Measurements from ENCODE around the gene MYO5B. TPM values are rescaled to one million over a fixed set of nuclear protein-coding genes. Genes with fewer than 3 reads are reported as not detected.
"Not testable (repeated sequence)": the region's sequence is repeated elsewhere in the genome, so short reads cannot be mapped to it uniquely, and the experiment has no call there.

MYO5B gene
- 0.48 and 0.66 TPM in 2 replicates for total RNA-seq (2014; rRNA removed; shearing (Covaris generic))
- 0.51 and 3.1 TPM in 2 replicates for polyA plus RNA-seq (2015; cell fraction: cytosol; rRNA removed)
- 0.23 and 3.5 TPM in 2 replicates for polyA plus RNA-seq (2015; cell fraction: nucleus; rRNA removed)

DNA sequence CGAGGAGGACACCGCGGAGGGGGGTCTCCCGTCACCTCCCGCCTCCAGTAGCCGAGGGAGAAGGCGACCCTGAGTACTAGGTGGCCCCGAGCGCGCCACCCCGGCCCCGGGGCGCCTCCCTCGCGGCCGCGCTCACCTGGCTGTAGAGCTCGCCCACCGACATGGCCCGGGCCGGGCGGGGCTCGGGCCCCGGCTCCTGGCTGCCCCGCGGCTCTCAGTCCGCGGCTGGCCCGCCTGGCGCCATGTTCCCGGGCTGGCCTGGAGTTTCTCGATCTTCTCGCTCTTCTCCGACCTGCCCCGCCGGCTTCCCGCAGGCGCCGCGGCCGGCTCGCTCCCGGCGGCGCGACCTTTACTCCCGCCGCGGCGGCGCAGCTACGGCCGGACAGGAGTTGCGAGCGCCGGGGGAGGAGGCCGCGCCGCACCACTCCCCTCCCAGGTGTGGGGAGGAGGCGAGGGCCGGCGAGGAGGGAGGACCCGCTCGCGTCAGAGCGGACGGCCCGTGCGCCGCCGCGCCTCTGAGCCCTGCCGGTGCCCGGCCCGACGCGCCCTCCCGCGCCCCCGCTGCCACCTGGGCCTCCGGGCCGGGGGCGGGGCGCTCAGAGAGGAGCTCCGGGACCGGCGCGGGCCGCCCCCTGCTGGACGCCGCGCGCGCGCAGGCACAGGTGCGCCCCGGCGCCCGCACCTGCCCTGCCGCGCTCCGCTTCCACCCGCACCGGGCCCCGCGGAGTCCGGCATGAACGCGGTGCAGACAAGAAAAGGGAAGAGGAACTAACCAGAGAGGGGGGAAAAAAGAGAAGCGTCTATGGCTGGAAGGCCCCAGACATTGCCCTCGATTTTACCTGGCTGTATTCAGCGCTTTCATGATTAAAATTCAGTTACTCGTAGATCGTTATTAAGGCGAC lies at the start of gene MYO5B:
MYO5B (minus strand) TSS at position 517 of the 902 bp plus-strand sequence; CDS start at position 163, 354 bp downstream.
- in situ Hi-C loops (cut with HindIII; ENCODE audit: low pct_unique_long_range_greater_than_20kb, low sequenced_read_pairs), result no loop called here
- DNase-seq (ENCODE audit: low read depth, low spot score), result no peak

- in situ Hi-C loops (cut with HindIII; ENCODE audit: low pct_unique_long_range_greater_than_20kb, low sequenced_read_pairs); DNase-seq (ENCODE audit: low read depth, low spot score): not testable (repeated sequence)
Observed at GRCh38 chr18:50241768-50242167, 46.8 kb upstream of the MYO5B start.

DNA sequence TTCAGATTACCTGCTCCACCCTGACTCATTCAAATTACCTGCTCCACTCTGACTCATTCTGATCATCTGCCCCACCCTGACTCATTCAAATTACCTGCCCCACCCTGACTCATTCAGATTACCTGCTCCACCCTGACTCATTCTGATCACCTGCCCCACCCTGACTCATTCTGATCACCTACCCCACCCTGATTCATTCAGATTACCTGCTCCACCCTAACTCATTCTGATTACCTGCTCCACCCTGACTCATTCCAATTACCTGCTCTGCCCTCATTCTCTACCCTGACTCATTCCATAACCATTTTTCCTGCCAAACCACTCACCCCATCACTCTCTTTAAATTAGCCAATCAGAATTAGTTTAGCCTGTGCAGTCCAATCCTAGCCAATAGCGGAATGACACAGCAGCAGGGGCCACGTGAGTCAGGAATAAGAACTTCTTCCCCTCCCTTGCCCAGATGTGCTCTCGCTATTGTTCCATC lies 45.2 kb upstream of the MYO5B start:
- in situ Hi-C loops (cut with HindIII; ENCODE audit: low pct_unique_long_range_greater_than_20kb, low sequenced_read_pairs), result no loop called here
- DNase-seq (ENCODE audit: low read depth, low spot score), result no peak

DNA sequence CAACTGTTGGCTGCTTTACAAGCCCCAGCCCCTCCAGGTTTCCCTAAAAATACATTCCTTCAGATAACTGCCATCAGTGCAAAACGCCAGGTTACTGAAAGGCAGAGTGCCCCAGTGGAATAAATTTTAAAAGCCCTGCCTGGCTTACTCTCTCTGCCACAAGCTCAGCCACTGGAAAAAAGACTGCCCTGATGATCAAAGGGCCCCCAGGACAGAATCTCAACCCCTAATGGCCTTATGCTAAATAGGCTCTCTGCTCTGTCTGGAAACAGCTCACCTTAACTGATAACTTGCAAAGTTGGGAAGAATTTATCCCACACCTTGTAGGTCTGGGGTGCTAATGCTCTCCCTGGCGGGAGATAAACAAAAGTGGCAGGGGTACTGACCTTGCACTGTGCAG lies 37.5 kb upstream of the MYO5B start:
- in situ Hi-C loops (cut with HindIII; ENCODE audit: low pct_unique_long_range_greater_than_20kb, low sequenced_read_pairs), result no loop called here

DNA sequence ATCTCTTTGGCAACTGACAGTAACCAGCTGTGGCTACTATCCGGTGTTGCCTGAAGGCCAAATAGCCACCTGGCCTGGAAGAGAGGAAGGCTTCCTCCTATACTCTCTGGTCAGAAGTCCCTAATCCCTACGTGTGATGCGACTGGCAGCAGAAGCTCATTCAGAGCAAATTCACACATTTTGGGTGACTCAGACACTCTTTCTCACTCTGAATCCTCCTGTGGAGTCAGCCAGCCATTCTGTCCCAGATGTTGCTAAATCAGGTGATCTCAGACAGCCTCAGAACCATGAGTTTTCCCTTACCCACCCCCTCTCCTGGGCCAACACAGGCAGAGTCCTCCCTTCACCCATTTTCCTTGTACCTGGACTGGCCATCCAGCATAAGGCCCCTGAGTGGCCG lies 36.7 kb upstream of the MYO5B start:
- in situ Hi-C loops (cut with HindIII; ENCODE audit: low pct_unique_long_range_greater_than_20kb, low sequenced_read_pairs), result no loop called here
- no peak for DNase-seq (ENCODE audit: low read depth, low spot score)

More for the DNA sequence above, 37.5 kb upstream of the MYO5B start:
- no peak for DNase-seq (ENCODE audit: low read depth, low spot score)

DNA sequence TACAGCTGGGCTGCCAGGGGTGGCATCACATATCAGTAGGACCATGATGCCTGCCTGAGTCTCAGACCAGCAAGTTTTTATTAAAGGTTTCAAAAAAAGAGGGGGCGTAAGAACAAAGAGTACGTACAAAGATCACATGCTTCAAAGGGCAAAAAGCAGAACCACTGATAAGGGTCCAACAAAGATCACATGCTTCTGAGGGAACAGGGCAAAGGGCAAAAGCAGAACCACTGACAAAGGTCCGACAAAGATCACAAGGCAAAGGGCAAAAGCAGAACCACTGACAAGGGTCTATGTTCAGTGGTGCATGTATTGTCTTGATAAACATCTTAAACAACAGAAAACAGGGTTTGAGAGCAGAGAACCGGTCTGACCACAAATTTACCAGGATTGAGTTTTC lies 25.3 kb upstream of the MYO5B start:
- in situ Hi-C loops (cut with HindIII; ENCODE audit: low pct_unique_long_range_greater_than_20kb, low sequenced_read_pairs); DNase-seq (ENCODE audit: low read depth, low spot score): not testable (repeated sequence)

GRCh38 chr18:50218432-50219197 lies 23.7 kb upstream of the MYO5B start:
- in situ Hi-C loops (cut with HindIII; ENCODE audit: low pct_unique_long_range_greater_than_20kb, low sequenced_read_pairs), result no loop called here
- DNase-seq (ENCODE audit: low read depth, low spot score), result peak; percentile 54

DNA sequence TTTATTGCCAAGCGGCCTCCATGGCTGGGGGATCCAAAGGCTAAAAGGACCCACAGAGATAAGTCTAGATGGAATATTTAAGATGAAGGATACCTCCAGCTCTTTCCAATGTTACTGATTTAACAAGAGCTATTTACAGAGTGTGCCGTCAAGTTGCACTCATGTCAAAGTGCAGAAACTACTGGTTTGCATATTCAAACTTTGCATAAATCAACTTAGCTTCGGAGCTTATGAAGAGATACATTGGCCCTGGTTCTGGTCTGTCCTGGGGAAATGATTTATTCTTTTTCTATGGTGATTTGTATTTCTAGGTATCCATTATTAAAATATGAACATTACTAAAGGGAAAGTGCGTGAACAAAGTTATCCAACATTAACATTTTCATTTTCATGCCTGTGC lies 14.4 kb upstream of the MYO5B start:
- in situ Hi-C loops (cut with HindIII; ENCODE audit: low pct_unique_long_range_greater_than_20kb, low sequenced_read_pairs), result no loop called here
- DNase-seq (ENCODE audit: low read depth, low spot score), result no peak

DNA sequence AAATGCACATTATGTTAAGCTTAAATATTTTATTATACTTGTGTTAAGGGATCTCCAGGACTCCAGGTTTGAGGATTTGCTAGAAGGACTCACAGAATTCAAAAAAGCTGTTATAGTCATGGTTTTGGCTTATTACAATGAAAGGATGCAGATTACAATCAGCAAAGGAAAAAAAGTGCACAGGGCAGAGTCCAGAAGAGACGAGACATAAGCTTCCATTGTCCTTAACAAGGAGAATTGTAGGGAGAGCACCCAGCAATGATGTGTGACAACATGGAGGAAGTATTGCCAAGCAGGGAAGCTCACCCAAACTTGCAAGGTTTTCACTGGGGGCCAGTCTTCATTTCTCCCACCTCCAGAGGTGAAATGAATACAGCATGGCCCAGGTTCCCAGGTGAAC lies 12.8 kb upstream of the MYO5B start:
- no peak for DNase-seq (ENCODE audit: low read depth, low spot score)
- in situ Hi-C loops (cut with HindIII; ENCODE audit: low pct_unique_long_range_greater_than_20kb, low sequenced_read_pairs), result no loop called here

- in situ Hi-C loops (cut with HindIII; ENCODE audit: low pct_unique_long_range_greater_than_20kb, low sequenced_read_pairs), result no loop called here
- DNase-seq (ENCODE audit: low read depth, low spot score), result peak; percentile 53
Observed at GRCh38 chr18:50203801-50204604, 9.1 kb upstream of the MYO5B start.

DNA sequence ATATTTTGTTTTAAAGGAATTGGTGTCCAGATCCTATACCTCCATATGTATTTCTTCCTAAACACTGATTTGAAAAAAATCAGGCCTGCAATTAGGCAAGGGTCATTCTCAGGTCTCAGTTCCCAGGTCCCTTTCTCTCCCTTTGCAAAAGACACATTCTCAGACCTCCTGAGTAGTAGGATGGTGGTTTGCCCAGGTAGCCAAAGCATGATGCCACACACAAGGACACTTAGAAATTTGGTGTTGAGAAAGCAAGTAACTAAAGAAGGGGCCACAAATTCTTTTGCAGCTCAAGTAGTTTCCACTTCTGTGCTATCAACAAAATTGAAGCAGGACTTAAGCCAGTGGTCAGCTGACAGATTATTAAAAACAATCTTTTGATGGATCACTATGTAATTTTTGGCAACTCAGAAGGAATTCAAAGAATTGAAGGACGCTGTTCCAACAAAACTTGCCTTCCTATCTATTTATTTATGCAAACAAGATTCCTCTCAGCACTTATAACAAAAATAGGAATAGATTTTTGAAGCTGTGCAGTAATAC lies 6.6 kb upstream of the MYO5B start:
- in situ Hi-C loops (cut with HindIII; ENCODE audit: low pct_unique_long_range_greater_than_20kb, low sequenced_read_pairs), result no loop called here

DNA sequence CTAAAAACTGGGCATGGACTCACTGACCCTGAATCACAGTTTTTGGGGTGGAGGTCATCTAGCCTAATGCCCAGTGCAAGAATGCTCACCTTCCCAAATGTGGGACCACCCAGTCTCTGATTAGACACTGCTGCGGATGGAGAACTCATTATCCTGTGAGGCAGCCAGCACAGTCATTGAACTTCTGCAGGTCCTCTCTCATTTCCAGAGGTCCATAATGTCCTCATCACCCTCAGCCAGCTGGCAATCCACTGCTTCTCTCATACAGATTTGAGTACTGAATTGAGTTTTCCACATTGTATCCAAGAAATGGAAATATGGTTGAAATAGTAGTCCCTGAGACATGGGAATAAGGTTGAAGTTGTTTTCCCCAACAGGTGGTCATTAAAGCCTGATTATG lies 5.0 kb upstream of the MYO5B start:
- no peak for DNase-seq (ENCODE audit: low read depth, low spot score)
- in situ Hi-C loops (cut with HindIII; ENCODE audit: low pct_unique_long_range_greater_than_20kb, low sequenced_read_pairs), result no loop called here

More for the DNA sequence above, 6.6 kb upstream of the MYO5B start:
- no peak for DNase-seq (ENCODE audit: low read depth, low spot score)

- in situ Hi-C loops (cut with HindIII; ENCODE audit: low pct_unique_long_range_greater_than_20kb, low sequenced_read_pairs), result no loop called here
- DNase-seq (ENCODE audit: low read depth, low spot score), result no peak
Observed at GRCh38 chr18:50199346-50199855, 4.5 kb upstream of the MYO5B start.

- in situ Hi-C loops (cut with HindIII; ENCODE audit: low pct_unique_long_range_greater_than_20kb, low sequenced_read_pairs), result no loop called here
- no peak for DNase-seq (ENCODE audit: low read depth, low spot score)
Observed at GRCh38 chr18:50196261-50196660, 1.3 kb upstream of the MYO5B start.

DNA sequence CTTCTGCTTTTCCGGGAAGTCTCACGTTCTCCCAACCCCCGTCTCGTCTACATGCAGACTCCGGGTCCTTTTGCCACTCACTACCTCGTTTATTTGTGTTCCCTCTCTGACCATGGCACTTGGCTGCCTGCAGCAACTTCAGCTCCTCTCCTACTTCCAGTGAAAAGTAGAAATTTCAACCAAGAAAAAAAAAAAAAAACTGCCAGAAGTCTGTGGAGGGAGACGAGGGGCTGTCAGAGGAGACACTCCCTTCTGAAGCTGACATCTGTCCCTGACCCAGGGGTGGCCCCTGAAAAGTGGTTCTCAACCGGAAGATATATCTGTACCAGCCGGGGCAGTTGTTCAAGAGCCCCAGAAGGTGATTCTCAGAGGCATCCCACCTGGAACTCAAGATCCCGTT lies 742 bp upstream of the MYO5B start:
- no peak for DNase-seq (ENCODE audit: low read depth, low spot score)
- in situ Hi-C loops (cut with HindIII; ENCODE audit: low pct_unique_long_range_greater_than_20kb, low sequenced_read_pairs), result no loop called here

DNA sequence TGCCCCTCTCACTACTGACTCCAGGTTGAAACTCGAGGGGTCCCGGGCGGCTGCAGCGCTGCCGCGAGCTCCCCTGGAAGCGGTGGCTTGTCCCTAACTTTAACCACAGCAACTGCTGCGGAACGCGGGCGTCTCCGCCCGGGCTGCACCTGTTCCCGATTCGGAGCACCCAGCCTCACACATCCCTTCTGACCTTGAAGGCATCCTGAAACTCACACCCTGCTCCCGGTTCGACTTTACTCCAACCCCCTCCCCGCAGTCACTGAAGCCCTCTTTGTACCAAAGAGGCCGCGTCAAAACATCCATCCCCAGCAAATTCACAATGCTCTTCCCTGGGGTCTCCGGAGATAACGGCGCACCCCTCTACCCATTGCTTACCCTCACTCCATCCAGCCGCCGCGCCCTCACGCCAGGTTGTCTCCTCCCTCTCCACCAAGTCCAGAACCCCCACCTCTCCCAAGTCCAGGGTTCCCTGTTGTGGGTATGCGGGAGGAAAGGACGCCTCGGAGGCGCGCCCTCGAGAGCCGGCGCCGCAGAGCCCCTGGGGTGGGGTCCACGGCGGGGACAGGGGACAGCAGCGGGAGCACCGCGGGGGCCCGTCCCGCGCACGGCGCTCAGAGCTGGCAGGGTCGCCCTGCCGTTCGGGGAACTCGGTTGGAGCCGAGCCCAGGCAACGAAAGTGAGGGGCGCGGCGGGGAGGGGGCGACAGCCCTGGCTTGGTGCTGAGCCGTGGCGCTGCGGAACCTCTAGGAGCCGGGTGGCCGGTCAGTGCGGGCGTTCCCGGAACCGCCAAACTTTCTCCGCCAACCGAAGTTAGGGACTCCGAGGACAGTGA lies 934 bp downstream of the MYO5B start:
- no peak for DNase-seq (ENCODE audit: low read depth, low spot score)
- in situ Hi-C loops (cut with HindIII; ENCODE audit: low pct_unique_long_range_greater_than_20kb, low sequenced_read_pairs), result no loop called here

Data from SK-MEL-5 (cell line).